IPS-18c (cell line): Measurements from ENCODE around the gene ARRDC4.

Source experiments
- H3K4me3 ChIP-seq: 2 replicates; pipeline ENCODE4 v1.7.0; 2013; ENCODE audit warnings: low read depth, mild to moderate bottlenecking, low read length, moderate library complexity; ENCODE audit not compliant: insufficient read depth
- H3K9me3 ChIP-seq: one replicate; pipeline ENCODE4 v1.6.1; 2013; ENCODE audit warnings: mild to moderate bottlenecking, low read length, moderate library complexity; ENCODE audit not compliant: control insufficient read depth, insufficient read depth

Gene ARRDC4

GRCh38 chr15:97986781-97987180 is 26.3 kb downstream of the ARRDC4 start:
- no peak overlapping the region for H3K4me3 ChIP-seq
- no peaks in the 10 kb centered on the region for H3K9me3 ChIP-seq

GRCh38 chr15:97989299-97989698 is 28.8 kb downstream of the ARRDC4 start:
- Histone ChIP-seq H3K4me3 (no peak overlapping the region), H3K9me3 (no peaks in the 10 kb centered on the region)

GRCh38 chr15:97991972-97992541 is 31.6 kb downstream of the ARRDC4 start:
- no peak overlapping the region for H3K4me3 ChIP-seq
- no peaks in the 10 kb centered on the region for H3K9me3 ChIP-seq

DNA sequence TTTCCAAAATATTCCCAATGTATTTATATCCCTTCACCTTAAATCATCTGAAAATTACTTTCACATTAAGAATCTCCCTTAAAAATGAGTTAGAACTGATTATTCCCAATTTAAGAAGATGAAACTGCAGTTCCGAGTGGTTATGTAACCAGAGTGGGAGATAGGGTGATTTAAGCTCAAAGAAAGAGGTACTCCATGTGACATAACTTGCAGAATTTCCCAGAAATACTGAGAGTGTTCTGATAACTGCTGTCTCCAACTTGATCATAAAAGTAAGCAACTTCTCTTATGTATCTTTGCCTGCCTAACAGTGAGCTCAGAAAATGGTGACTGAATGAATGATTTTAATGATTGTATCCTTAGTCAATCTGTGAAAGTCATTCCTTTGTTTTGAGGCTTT is 32.3 kb downstream of the ARRDC4 start:
- Histone ChIP-seq H3K4me3 (no peak overlapping the region), H3K9me3 (no peaks in the 10 kb centered on the region)

- H3K4me3 ChIP-seq, result no peak overlapping the region
- H3K9me3 ChIP-seq, result no peaks in the 10 kb centered on the region
These were observed 32.8 kb downstream of the ARRDC4 start for GRCh38 chr15:97993310-97993738.

DNA sequence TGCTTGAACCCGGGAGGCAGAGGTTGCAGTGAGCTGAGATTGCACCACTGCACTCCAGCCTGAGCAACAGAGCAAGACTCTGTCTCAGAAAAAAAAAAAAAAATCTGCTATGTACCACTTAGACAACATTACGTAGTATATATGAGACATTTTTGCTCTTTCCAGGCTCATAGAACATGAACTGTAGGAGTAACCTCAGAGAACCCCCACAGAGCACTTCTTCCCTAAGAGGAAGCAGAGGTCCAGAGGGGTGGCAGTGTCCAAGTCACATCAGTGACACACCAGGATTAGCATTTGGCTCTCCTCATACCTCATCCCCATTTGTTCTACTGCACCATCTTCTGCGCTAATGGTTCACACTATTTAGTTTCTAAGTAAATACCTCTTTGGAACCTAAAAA is 33.7 kb downstream of the ARRDC4 start:
- H3K4me3 ChIP-seq, result no peak overlapping the region

GRCh38 chr15:97995192-97995591 is 34.7 kb downstream of the ARRDC4 start:
- Histone ChIP-seq H3K9me3 (no peaks in the 10 kb centered on the region), H3K4me3 (no peak overlapping the region)

More for the DNA sequence above, 33.7 kb downstream of the ARRDC4 start:
- no peaks in the 10 kb centered on the region for H3K9me3 ChIP-seq

DNA sequence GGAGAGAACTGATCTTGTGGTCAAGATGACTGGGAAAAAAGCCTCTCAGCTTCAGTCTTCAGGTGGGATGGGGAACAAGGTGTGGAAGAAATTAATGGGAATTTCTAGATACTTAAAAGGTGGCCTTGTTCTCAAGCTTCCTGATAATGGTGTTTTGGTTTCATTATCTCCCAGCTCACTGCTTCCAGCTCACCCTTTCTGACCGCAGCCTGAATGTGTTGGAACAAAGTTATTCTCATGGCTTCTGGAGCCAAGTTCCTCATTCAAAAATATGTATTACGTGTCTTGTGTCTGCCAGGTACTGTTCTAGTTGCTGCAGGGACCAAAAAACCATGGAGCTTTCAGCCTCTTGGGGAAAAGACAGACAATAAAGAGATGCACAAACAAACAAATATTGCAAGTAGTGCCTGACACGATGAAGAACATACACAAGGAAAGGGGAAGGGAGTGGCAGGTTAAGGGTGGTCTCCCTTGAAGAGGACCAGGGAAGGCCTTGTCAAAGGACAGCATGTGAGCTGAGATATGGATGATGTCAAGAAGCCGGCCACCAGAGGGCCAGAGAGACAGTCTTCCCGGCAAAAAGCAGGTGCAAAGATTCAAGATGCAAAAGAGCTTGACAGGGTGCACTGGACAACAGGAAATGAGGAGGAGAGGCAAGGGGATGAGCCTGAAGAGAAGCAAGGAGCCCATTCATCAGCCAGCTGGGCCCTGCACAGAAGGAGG is 35.5 kb downstream of the ARRDC4 start:
- Histone ChIP-seq H3K9me3 (no peaks in the 10 kb centered on the region), H3K4me3 (no peak overlapping the region)

DNA sequence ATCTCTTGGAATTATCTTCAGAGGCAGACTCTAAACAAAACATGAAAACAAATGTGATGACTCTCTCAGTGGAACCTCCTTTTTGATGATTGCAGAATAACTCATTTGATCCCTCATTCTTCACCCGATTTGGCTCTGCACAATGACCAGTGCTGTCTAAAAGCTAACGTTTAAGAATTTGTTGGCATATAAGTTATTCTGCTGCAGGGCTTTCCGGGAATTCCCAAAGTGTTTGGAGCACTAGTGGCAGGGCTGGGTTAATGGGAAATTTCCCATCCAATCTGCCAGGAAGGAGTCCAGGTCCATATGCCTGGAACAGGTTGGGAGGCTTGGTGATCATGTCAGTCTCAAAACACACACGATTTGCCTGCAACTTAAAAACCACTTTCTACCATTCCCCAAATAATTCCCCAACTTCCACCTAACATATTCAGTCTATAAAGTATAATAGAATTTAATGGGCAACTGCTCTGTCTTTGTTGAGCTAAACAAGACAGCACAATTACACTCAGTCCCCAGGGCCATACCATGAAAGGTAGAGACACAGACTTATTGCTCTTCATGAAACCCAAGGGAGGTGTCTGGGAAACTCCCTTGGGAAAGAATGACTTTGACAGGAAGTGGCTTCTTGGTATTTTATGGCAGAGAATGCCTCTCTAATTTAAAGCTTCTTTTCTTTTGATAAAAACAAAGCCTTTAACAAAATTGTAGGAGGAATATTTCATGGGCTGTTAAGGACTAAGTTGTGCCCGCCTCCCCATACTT is 38.0 kb downstream of the ARRDC4 start:
- Histone ChIP-seq H3K9me3 (no peaks in the 10 kb centered on the region), H3K4me3 (no peak overlapping the region)

DNA sequence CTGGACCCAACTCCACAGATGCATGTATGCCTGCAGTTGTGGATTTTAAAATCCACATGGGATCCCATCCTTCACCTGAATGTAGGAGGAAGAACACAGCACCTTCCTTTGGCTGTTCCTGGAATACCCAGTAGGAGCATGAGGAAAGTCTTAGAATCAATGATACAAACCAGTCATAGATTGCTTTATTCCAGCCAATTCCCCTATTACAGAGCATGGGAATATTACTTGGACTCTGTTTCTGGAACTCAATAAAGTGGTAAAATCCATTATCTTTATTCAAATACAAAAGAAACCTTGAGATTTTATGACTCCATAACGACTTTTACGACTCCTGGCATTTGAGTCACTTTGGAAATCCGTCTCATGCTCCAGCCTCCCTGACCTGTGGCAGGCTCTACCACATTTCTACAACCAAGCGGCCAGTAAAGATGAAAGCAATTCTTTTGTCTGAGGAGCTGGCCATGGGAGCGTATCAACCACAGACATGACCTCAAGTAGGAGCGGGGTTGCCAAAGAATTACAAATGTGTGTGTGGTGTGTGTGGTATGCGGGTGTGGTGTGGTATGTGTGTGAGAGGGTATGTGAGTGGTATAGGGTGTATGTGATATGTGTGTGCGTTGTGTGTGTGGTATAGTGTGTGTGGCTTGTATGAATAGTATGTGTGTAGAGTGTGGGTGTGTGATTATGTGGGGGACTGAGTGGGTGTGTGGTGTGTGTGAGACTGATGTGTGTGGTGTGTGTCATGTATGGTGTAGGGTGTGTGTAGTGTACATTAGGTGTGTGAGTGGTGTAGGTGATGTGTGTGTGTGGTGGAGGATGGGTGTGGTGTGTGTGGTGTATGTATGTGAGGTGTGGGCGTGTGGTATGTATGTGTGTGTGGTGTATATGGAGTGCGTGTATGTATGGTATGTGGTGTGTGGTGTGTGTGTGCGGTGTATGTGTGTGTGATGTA is 40.0 kb downstream of the ARRDC4 start:
- Histone ChIP-seq H3K4me3 (no peak overlapping the region), H3K9me3 (no peaks in the 10 kb centered on the region)

GRCh38 chr15:98001663-98002194 is 41.2 kb downstream of the ARRDC4 start:
- H3K9me3 ChIP-seq, result no peaks in the 10 kb centered on the region

DNA sequence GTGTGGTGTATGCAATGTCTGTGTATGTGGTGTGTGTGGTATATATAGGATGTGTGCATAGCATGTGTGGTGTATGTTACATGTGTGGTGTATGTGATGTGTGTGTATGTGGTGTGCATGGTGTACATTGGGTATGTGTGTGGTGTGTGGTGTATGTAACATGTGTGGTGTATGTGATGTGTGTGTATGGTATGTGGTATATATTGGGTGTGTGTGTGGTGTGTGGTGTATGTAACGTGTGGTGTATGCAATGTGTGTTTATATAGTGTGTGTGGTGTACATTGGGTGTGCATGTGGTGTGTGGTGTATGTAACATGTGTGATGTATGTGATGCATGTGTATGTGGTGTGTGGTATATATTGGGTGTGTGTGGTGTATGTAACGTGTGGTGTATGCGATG is 41.9 kb downstream of the ARRDC4 start:
- H3K9me3 ChIP-seq, result no peaks in the 10 kb centered on the region
- no peak overlapping the region for H3K4me3 ChIP-seq

More at GRCh38 chr15:98001663-98002194, 41.2 kb downstream of the ARRDC4 start:
- H3K4me3 ChIP-seq, result no peak overlapping the region

GRCh38 chr15:98002866-98003265 is 42.4 kb downstream of the ARRDC4 start:
- no peak overlapping the region for H3K4me3 ChIP-seq
- no peaks in the 10 kb centered on the region for H3K9me3 ChIP-seq

GRCh38 chr15:98003518-98003917 is 43.0 kb downstream of the ARRDC4 start:
- H3K4me3 ChIP-seq, result no peak overlapping the region
- H3K9me3 ChIP-seq, result no peaks in the 10 kb centered on the region

GRCh38 chr15:98003996-98004395 is 43.5 kb downstream of the ARRDC4 start:
- Histone ChIP-seq H3K4me3 (no peak overlapping the region), H3K9me3 (no peaks in the 10 kb centered on the region)

DNA sequence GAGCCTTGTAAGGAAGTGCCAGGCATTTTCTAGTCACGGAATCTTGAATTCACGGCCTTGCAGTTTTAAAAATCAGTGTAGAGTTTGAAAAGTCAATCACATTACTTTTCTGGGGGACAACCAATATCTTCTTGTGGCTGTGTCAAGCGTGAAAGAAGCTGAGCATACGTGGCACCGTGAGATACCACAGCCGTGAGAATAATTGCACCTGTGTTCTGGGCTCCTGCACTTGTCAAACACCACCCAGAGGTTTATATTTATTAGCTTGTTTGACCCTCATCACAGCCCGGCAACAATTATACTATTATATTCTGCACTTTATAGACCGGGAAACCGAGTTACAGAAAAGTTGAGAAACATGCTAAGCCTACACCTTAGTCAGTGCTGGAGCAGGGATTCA is 45.2 kb downstream of the ARRDC4 start:
- Histone ChIP-seq H3K9me3 (no peaks in the 10 kb centered on the region), H3K4me3 (no peak overlapping the region)

DNA sequence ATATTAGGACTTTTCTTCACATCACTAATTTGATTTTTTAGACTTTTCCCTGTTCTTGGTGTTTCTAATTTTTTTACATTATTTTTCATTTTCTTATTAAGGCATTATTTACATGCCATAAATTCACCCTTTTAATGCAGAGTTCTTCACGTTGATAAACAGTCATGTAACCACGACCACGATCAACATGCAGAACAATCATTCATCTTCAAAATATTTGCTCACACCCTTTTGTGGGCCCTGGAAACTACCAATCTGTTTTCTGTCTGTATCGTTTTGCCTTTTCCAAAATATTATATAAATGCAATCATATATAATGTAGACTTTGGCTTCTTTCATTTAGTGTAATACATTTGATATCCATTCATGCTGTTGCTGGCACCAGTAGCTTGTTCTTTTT is 48.7 kb downstream of the ARRDC4 start:
- H3K9me3 ChIP-seq, result no peaks in the 10 kb centered on the region
- no peak overlapping the region for H3K4me3 ChIP-seq
